RWPE2 (cell line): ENCODE results near the gene PAK1.

Source experiments
- ATAC-seq: fragments of 200-7000 bp; cut with Tn5 transposase; 3 replicates; pipeline ENCODE4 v1.9.1; 2021; ENCODE audit warnings: low read depth
- DNase-seq: peaks from one replicate; pipeline ENCODE4 v3.0.0-alpha.2; 2020; ENCODE audit warnings: low spot score
- H3K27ac ChIP-seq: fragments of 450-650 bp; 2 replicates; pipeline ENCODE4 v1.5.1; 2017; ENCODE audit warnings: mild to moderate bottlenecking; ENCODE audit not compliant: poor library complexity, severe bottlenecking
- H3K27me3 ChIP-seq: fragments of 250-450 bp; sonication (Bioruptor Pico); 2 replicates; pipeline ENCODE4 v1.5.1; 2021; ENCODE audit warnings: mild to moderate bottlenecking, moderate library complexity; ENCODE audit not compliant: insufficient read depth, poor library complexity, severe bottlenecking
- H3K36me3 ChIP-seq: fragments of 250-450 bp; sonication (Bioruptor Pico); 2 replicates; pipeline ENCODE4 v1.5.1; 2020; ENCODE audit warnings: low read depth, mild to moderate bottlenecking, moderate library complexity
- H3K4me1 ChIP-seq: fragments of 250-450 bp; sonication (Bioruptor Pico); 2 replicates; pipeline ENCODE4 v1.5.1; 2021; ENCODE audit warnings: mild to moderate bottlenecking, moderate library complexity; ENCODE audit not compliant: insufficient read depth, poor library complexity, severe bottlenecking
- H3K4me3 ChIP-seq: fragments of 250-450 bp; sonication (Bioruptor Pico); 2 replicates; pipeline ENCODE4 v1.5.1; 2021; ENCODE audit warnings: mild to moderate bottlenecking, moderate library complexity; ENCODE audit not compliant: severe bottlenecking
- H3K9me3 ChIP-seq: fragments of 250-450 bp; sonication (Bioruptor Pico); 2 replicates; pipeline ENCODE4 v1.5.1; 2021; ENCODE audit warnings: mild to moderate bottlenecking, moderate library complexity; ENCODE audit not compliant: severe bottlenecking
- CTCF ChIP-seq: fragments of 450-650 bp; IDR thresholded peaks from one replicate; pipeline ENCODE4 v1.5.1; 2017; ENCODE audit warnings: mild to moderate bottlenecking, moderate library complexity; ENCODE audit not compliant: poor library complexity, severe bottlenecking

Gene PAK1

GRCh38 chr11:77377734-77378133, 96.2 kb downstream of the PAK1 start:
- DNase-seq (no peak), ATAC-seq (no peak)
- Histone ChIP-seq H3K4me1 (peaks cover 19% of the 10 kb centered on the region), H3K27me3 (no peaks in the 10 kb centered on the region), H3K9me3 (no peaks in the 10 kb centered on the region), H3K27ac (no peak overlapping the region), H3K36me3 (peaks cover 21% of the 10 kb centered on the region), H3K4me3 (no peak overlapping the region)
- TF ChIP-seq CTCF = no peak

GRCh38 chr11:77375107-77375506, 98.8 kb downstream of the PAK1 start:
- ATAC-seq = peak; percentile 21; the same call in 1 of the 3 replicates
- peak overlapping the region; percentile 34 for H3K27ac ChIP-seq

DNA sequence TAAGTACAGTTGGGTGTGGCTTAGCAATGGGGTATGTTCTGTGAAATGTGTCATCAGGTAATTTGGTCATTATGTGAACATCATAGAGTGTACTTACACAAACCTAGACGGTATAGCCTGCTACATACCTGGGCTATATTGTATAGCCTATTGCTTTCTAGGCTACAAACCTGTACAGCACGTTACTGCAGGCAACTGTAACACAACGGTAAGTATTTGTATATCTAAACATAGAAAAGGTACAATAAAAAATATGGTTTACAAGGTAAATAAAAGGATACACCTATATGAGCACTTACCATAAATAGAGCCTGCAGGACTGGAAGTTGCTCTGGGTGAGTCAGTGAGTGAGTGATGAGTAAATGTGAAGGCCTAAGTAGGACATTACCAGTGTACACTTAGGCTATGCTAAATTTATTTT, 99.3 kb downstream of the PAK1 start:
- no peaks in the 10 kb centered on the region for H3K9me3 ChIP-seq
- H3K36me3 ChIP-seq = peaks cover 21% of the 10 kb centered on the region
- H3K4me1 ChIP-seq = peaks cover 19% of the 10 kb centered on the region
- no peaks in the 10 kb centered on the region for H3K27me3 ChIP-seq
- peak overlapping the region; percentile 34 for H3K27ac ChIP-seq
- H3K4me3 ChIP-seq = no peak overlapping the region
- no peak for DNase-seq
- peak; percentile 90 for ATAC-seq
- no peak for TF ChIP-seq CTCF

More at GRCh38 chr11:77375107-77375506, 98.8 kb downstream of the PAK1 start:
- H3K9me3 ChIP-seq = no peaks in the 10 kb centered on the region
- no peak overlapping the region for H3K4me3 ChIP-seq
- H3K27me3 ChIP-seq = no peaks in the 10 kb centered on the region
- no peak for TF ChIP-seq CTCF
- peaks cover 21% of the 10 kb centered on the region for H3K36me3 ChIP-seq
- H3K4me1 ChIP-seq = peaks cover 19% of the 10 kb centered on the region
- no peak for DNase-seq

- Histone ChIP-seq H3K27ac (peak overlapping the region; percentile 34), H3K27me3 (no peaks in the 10 kb centered on the region), H3K4me1 (peaks cover 19% of the 10 kb centered on the region), H3K36me3 (peaks cover 21% of the 10 kb centered on the region), H3K9me3 (no peaks in the 10 kb centered on the region), H3K4me3 (no peak overlapping the region)
- no peak for TF ChIP-seq CTCF
- ATAC-seq (peak; percentile 47; the same call in 2 of the 3 replicates), DNase-seq (no peak)
Observed at GRCh38 chr11:77374108-77374507, 99.8 kb downstream of the PAK1 start.

GRCh38 chr11:77372726-77373125, 101.2 kb downstream of the PAK1 start:
- ATAC-seq (no peak), DNase-seq (no peak)
- Histone ChIP-seq H3K9me3 (no peaks in the 10 kb centered on the region), H3K4me1 (peaks cover 19% of the 10 kb centered on the region), H3K4me3 (no peak overlapping the region), H3K27me3 (no peaks in the 10 kb centered on the region), H3K27ac (no peak overlapping the region), H3K36me3 (peaks cover 12% of the 10 kb centered on the region)
- TF ChIP-seq CTCF = no peak
